ENCODE measurements around the gene GOLGA8J. TPM values are rescaled to one million over a fixed set of nuclear protein-coding genes. Genes with fewer than 3 reads are reported as not detected.

The GOLGA8J gene
- total RNA-seq, 1 experiment from 2014 or later: not detected

DNA sequence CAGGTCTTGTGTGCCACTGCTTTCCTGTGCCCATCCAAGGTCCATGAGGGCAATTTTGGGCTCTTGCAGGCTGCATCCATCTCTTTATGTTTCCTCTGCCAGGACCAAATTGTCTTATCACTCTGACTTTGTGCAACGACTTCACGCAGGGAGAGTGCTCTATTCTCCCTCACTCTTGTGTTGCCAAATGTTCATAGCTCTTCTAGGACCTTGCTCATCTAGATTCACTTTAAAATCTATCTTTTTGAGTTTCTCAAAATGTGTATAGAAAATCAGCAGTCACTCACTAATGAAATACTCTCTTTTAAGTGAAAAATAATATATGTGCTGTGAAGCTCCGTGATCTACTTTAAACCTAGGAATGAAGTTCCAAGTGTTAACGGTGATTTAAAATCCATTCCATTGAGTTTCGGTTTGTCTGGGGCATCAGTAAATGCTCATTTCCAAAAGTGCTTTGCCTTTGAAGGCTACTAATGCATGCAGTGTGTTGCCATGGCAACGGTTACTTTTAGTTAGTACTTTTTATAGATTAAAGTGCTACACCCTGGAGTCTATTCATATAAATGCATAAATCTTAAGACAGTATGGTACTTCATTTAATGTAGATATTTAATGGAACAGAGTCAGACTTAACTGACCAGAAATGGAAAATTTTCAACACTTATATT lies 46.6 kb upstream of the GOLGA8J start:
- Histone ChIP-seq H3K4me2 (ENCODE audit: insufficient read depth, insufficient read length, low read length) (no peak overlapping the region), H3K23me2 (ENCODE audit: insufficient read length, low read depth, low read length, poor library complexity, severe bottlenecking) (no peaks in the 10 kb centered on the region), H2BK15ac (ENCODE audit: low read depth, low read length) (no peak overlapping the region), H3K79me2 (ENCODE audit: insufficient read depth, low read length) (no peaks in the 10 kb centered on the region), H2BK20ac (ENCODE audit: low read depth, low read length, poor library complexity, severe bottlenecking) (no peak overlapping the region), H2BK120ac (ENCODE audit: low read depth, low read length, poor library complexity, severe bottlenecking) (no peak overlapping the region), H3K79me1 (ENCODE audit: insufficient read depth, low read depth, low read length, poor library complexity, severe bottlenecking) (no peaks in the 10 kb centered on the region), H2BK5ac (ENCODE audit: insufficient read length, low read length) (no peak overlapping the region), H3K4ac (ENCODE audit: low read depth, low read length) (no peak overlapping the region), H2AK5ac (ENCODE audit: insufficient read length, low read length) (no peak overlapping the region), H3K9ac (ENCODE audit: extremely low read depth, insufficient read length, low read length) (no peak overlapping the region), H2AFZ (ENCODE audit: low read length) (no peak overlapping the region), H3K56ac (ENCODE audit: insufficient read length, low read depth, low read length) (no peak overlapping the region), H3K27me3 (ENCODE audit: insufficient read depth, low read length) (no peaks in the 10 kb centered on the region), H2BK12ac (ENCODE audit: insufficient read length, low read depth, low read length) (no peak overlapping the region), H3K14ac (ENCODE audit: insufficient read depth, low read length) (no peak overlapping the region), H3K4me1 (ENCODE audit: insufficient read depth, low read length) (no peaks in the 10 kb centered on the region), H4K20me1 (ENCODE audit: control insufficient read depth, insufficient read depth, insufficient read length) (no peaks in the 10 kb centered on the region), H3T11ph (ENCODE audit: low read length) (no peak overlapping the region), H4K91ac (ENCODE audit: insufficient read length, low read depth, low read length) (no peak overlapping the region), H4K5ac (ENCODE audit: insufficient read length, low read depth, low read length) (no peak overlapping the region), H4K8ac (replicated peaks; ENCODE audit: insufficient read length, low read depth, low read length) (no peak overlapping the region), H3K23ac (ENCODE audit: insufficient read length, low read depth, low read length) (no peak overlapping the region), H3K18ac (ENCODE audit: insufficient read length, low read depth, low read length) (no peak overlapping the region), H3K27ac (ENCODE audit: insufficient read length, low read depth, low read length) (no peak overlapping the region), H3K9me3 (ENCODE audit: control insufficient read depth, low read depth, low read length) (no peaks in the 10 kb centered on the region)
- TF ChIP-seq, protein P1, sequence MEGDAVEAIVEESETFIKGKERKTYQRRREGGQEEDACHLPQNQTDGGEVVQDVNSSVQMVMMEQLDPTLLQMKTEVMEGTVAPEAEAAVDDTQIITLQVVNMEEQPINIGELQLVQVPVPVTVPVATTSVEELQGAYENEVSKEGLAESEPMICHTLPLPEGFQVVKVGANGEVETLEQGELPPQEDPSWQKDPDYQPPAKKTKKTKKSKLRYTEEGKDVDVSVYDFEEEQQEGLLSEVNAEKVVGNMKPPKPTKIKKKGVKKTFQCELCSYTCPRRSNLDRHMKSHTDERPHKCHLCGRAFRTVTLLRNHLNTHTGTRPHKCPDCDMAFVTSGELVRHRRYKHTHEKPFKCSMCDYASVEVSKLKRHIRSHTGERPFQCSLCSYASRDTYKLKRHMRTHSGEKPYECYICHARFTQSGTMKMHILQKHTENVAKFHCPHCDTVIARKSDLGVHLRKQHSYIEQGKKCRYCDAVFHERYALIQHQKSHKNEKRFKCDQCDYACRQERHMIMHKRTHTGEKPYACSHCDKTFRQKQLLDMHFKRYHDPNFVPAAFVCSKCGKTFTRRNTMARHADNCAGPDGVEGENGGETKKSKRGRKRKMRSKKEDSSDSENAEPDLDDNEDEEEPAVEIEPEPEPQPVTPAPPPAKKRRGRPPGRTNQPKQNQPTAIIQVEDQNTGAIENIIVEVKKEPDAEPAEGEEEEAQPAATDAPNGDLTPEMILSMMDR (conservative IDR thresholded peaks at IDR 0.05): no peak
- no CpG with 5 or more reads among the region's 6 CpGs for WGBS (ENCODE audit: extremely low coverage, insufficient read length, low lambda C conversion rate)
- no peak for DNase-seq
- Mint-ChIP-seq H3K4me1 (no peaks in the 10 kb centered on the region), H3K27me3 (ENCODE audit: low read depth) (peaks cover 1% of the 10 kb centered on the region; the same call in 1 of the 2 replicates), H3K36me3 (ENCODE audit: insufficient read depth in 1 of 3, low read depth in 3 of 3) (0 out of 7 replicates have a peak, but pooled peaks cover 0 to 2% (median 0%) of the 10 kb centered on the region in 3 experiments), H3K27ac (no peak overlapping the region), H3K4me3 (no peak overlapping the region), H3K9me3 (0 out of 5 replicates have a peak, but pooled peaks cover 0 to 3% of the 10 kb centered on the region in 2 experiments)
